Heart left ventricle (tissue), 16 donors: ENCODE results near the gene PACRG. TPM values are rescaled to one million over a fixed set of nuclear protein-coding genes. Genes with fewer than 3 reads are reported as not detected.
A peak's percentile ranks its signal among the peaks of the same experiment; 100 is the strongest.

Experiments used
- ATAC-seq, 4 donors: fragments of 200-7000 bp; cut with Tn5 transposase; one replicate each; pipeline ENCODE4 v1.9.1; 2020 to 2022; ENCODE audit warnings: moderate library complexity in 4 of 4, mild to moderate bottlenecking in 3 of 4, moderate number of reproducible peaks in 1 of 4
- DNase-seq, 5 donors: peaks; one replicate each; pipeline ENCODE4 v3.0.0-alpha.2; 2020
- H3K27ac ChIP-seq, 12 donors: fragments of 200-600 bp; sonication (generic) in 4 of 12; one replicate each; pipeline versions ENCODE4 v1.5.0 to v1.8.0; 2016 to 2022; ENCODE audit warnings: mild to moderate bottlenecking in 2 of 12
- H3K27me3 ChIP-seq, 9 donors: fragments of 200-600 bp; sonication (generic) in 2 of 9; one replicate each; pipeline versions ENCODE4 v1.5.1 to v1.8.0; 2016 to 2022; ENCODE audit warnings: mild to moderate bottlenecking in 3 of 9
- H3K36me3 ChIP-seq, 9 donors: fragments of 200-600 bp; sonication (generic) in 2 of 9; one replicate each; pipeline versions ENCODE4 v1.5.0 to v1.8.0; 2018 to 2022; ENCODE audit warnings: mild to moderate bottlenecking in 2 of 9
- H3K4me1 ChIP-seq, 12 donors: fragments of 200-600 bp; sonication (generic) in 4 of 12; one replicate each; pipeline versions ENCODE4 v1.5.0 to v1.8.0; 2016 to 2022; ENCODE audit warnings: mild to moderate bottlenecking in 3 of 12
- H3K4me3 ChIP-seq, 12 donors: fragments of 200-600 bp; sonication (generic) in 4 of 12; one replicate each; pipeline versions ENCODE4 v1.5.0 to v1.8.0; 2017 to 2022; ENCODE audit warnings: mild to moderate bottlenecking in 9 of 12, moderate library complexity in 4 of 12
- H3K9me3 ChIP-seq, 12 donors: fragments of 200-600 bp; sonication (generic) in 4 of 12; one replicate each; pipeline versions ENCODE4 v1.5.0 to v1.8.0; 2016 to 2022; ENCODE audit warnings: mild to moderate bottlenecking in 1 of 12
- POLR2A ChIP-seq, 2 donors: fragments of 450-650 bp; IDR thresholded peaks; one replicate each; pipeline ENCODE4 v1.6.1; 2017; ENCODE audit warnings: antibody characterized with exemption in 2 of 2, mild to moderate bottlenecking in 2 of 2, moderate library complexity in 2 of 2
- WGBS, 4 donors: extraction: QIAGEN DNeasy Blood & Tissue Kit in 2 of 4; methylation state at CpG; one replicate each; pipeline versions ENCODE4 v1.1.5 to v1.1.7; 2013 to 2018; 5-methylcytosine and 5-hydroxymethylcytosine counted together
- intact Hi-C, 10 donors: fragments of 100-400 bp; cut with DNase I; formaldehyde crosslinking; loops; one replicate each; pipeline versions ENCODE4 v1.11.1 to v1.14.2; 2022
- polyA plus RNA-seq, 2 donors: library from polyadenylated mRNA; stranded (reverse); fragments of 200-250 nt; gene quantifications; one replicate each; pipeline ENCODE4 v1.2.3, GENCODE V29; 2013
- total RNA-seq, 9 donors: library from RNA; depleted of rRNA in 2 of 9; stranded (reverse); fragments of >200 nt in 2 of 9; fragmentation: NEBNext Ultra II Directional in 3 of 9; extraction: Animal tissue kit (Norgen Biotek cat#: 25700) in 3 of 9; gene quantifications; one replicate each; pipeline versions ENCODE4 v1.1.0 to v1.2.4, GENCODE V29; 2016 to 2023
- TF ChIP-seq, protein P1 (sequence below), 12 donors: fragments of 200-600 bp; sonication (generic) in 4 of 12; IDR thresholded peaks; one replicate each; pipeline versions ENCODE4 v1.5.0 to v1.8.0; 2018 to 2022; ENCODE audit warnings: antibody characterized with exemption in 12 of 12, mild to moderate bottlenecking in 5 of 12
- donor health status: ischemic (EF 13 %, LVEDD 7.1; RV severe dilation, severe dysfunction).
- donor health status: healthy with polysubstance abuse.
- donor health status: DM: no; HTN: yes; CAD: no.
- donor health status: DM: no; HTN: no; CAD: no.
- donor health status: ischemic (EF 25% LVEDD 6.9; RV normal size, moderate dysfunction).
- donor health status: ischemic (EF 25% LVEDD 5.7; RV mildly dilated, moderate dysfunction).
- donor health status: healthy.
- donor health status: DM: yes; HTN: yes; CAD: no.
- donor health status: ischemic (EF 35%, LVEDD 5.7; RV mildly dilated, moderate dysfunction).
- donor health status: nonischemic (EF 11% LVEDD 7.7; RV severe dilation, severe dysfunction).
- donor health status: DM: yes; HTN: yes; CAD: no.
- donor health status: PGD.
- donor health status: ischemic (EF 29% LVEDD 5.4; RV normal size, mild dysfunction).
- donor health status: nonischemic (EF 23%, LVEDD 6.1; RV moderate dilation, normal function).

Gene PACRG
- total and polyA plus RNA-seq, 11 donors, result 2.0 to 83.3 (median 11.8) TPM

DNA sequence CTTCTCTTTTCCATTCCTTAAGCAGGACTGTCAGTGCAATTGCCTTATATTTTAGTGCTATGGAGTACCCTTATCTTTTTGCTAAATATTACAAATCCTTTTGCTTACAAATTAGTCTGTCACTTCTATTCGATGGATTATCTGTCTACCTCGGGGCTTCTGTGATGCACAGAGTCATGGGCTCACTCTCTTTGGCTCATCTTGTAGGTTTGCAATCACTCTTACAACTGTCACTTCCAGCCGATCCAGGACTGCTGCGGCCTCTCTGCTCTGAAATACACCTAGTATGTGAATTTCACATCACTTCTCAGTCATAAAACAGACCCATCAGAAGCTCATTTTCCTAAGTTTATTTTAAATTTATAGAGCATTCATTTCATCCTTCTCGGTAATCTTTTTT, 393.5 kb downstream of the PACRG start:
- WGBS, 4 donors, result 87 to 92% (median 90%) methylated on average over 5 of the region's 5 CpGs

DNA sequence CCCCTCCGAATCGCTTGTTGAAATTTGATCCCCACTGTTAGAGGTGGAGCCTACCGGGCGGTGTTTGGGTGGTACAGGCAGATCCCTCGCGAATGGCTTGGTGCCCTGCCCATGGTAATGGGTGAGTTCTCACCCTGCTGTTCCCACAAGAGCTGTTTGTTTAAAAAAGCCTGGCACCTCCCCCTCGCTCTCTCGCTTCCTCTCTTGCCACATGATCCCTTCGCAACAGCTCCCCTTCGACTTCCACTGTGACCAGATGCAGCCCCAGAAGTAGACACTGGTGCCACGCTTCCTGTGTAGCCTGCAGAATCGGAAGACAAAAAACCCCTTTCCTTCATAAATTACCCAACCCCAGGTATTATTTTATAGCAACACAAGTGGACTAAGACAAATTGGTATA, 394.6 kb downstream of the PACRG start:
- H3K27me3 ChIP-seq, result no peaks in the 10 kb centered on the region
- peaks cover 0 to 3% (median 0%) of the 10 kb centered on the region in 12 donors for H3K4me1 ChIP-seq
- ATAC-seq (no peak), DNase-seq (no peak)
- no peak overlapping the region for H3K4me3 ChIP-seq
- whole genome bisulfite sequencing, 4 donors, result 89 to 94% (median 91%) methylated on average over 12 of the region's 12 CpGs
- H3K9me3 ChIP-seq, result peaks cover 0 to 5% (median 0%) of the 10 kb centered on the region in 12 donors
- TF ChIP-seq POLR2A (IDR thresholded peaks at IDR 0.05), result no peak
- TF ChIP-seq, protein P1, sequence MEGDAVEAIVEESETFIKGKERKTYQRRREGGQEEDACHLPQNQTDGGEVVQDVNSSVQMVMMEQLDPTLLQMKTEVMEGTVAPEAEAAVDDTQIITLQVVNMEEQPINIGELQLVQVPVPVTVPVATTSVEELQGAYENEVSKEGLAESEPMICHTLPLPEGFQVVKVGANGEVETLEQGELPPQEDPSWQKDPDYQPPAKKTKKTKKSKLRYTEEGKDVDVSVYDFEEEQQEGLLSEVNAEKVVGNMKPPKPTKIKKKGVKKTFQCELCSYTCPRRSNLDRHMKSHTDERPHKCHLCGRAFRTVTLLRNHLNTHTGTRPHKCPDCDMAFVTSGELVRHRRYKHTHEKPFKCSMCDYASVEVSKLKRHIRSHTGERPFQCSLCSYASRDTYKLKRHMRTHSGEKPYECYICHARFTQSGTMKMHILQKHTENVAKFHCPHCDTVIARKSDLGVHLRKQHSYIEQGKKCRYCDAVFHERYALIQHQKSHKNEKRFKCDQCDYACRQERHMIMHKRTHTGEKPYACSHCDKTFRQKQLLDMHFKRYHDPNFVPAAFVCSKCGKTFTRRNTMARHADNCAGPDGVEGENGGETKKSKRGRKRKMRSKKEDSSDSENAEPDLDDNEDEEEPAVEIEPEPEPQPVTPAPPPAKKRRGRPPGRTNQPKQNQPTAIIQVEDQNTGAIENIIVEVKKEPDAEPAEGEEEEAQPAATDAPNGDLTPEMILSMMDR (IDR thresholded peaks at IDR 0.05), result no peak
- intact Hi-C loops, result no loop called here
- H3K36me3 ChIP-seq, result no peaks in the 10 kb centered on the region
- no peak overlapping the region for H3K27ac ChIP-seq

More for the DNA sequence above, 393.5 kb downstream of the PACRG start:
- Histone ChIP-seq H3K36me3 (no peaks in the 10 kb centered on the region), H3K27ac (no peak overlapping the region), H3K9me3 (peaks cover 0 to 5% (median 0%) of the 10 kb centered on the region in 12 donors), H3K4me1 (no peaks in the 10 kb centered on the region), H3K27me3 (no peaks in the 10 kb centered on the region), H3K4me3 (no peak overlapping the region)
- TF ChIP-seq, protein P1 (IDR thresholded peaks at IDR 0.05), result no peak
- TF ChIP-seq POLR2A (IDR thresholded peaks at IDR 0.05), result no peak
- DNase-seq, result no peak
- no peak for ATAC-seq
- intact Hi-C loops, result no loop called here

DNA sequence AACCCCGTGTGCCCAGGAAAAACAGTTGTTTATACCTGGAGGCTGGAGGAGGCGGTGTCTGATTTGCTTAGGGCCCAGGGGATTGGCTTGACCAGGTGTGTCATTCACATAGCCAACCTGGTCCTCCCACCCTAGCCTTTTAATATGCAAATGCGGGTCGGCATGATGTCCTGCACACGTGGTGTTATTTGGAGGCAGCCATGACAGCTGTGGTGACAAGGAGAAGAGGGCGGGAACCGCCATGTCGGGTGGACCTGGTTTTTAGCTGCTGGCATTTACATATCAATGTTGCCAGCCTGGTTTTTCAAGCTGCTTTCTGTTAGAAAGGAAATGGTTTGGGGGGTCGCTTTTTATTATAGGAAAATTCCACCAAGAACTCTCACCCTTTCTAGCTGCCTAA, 395.3 kb downstream of the PACRG start:
- no peak for ATAC-seq
- DNase-seq, result no peak
- peaks cover 0 to 5% (median 0%) of the 10 kb centered on the region in 12 donors for H3K9me3 ChIP-seq
- H3K27me3 ChIP-seq, result no peaks in the 10 kb centered on the region
- H3K4me3 ChIP-seq, result no peak overlapping the region
- intact Hi-C loops, result no loop called here
- peaks cover 0 to 10% (median 0%) of the 10 kb centered on the region in 12 donors for H3K4me1 ChIP-seq
- 85 to 92% (median 87%) methylated on average over 9 of the region's 9 CpGs for WGBS, 4 donors
- no peaks in the 10 kb centered on the region for H3K36me3 ChIP-seq
- TF ChIP-seq, protein P1 (IDR thresholded peaks at IDR 0.05), result no peak
- no peak for TF ChIP-seq POLR2A (IDR thresholded peaks at IDR 0.05)
- H3K27ac ChIP-seq, result no peak overlapping the region

DNA sequence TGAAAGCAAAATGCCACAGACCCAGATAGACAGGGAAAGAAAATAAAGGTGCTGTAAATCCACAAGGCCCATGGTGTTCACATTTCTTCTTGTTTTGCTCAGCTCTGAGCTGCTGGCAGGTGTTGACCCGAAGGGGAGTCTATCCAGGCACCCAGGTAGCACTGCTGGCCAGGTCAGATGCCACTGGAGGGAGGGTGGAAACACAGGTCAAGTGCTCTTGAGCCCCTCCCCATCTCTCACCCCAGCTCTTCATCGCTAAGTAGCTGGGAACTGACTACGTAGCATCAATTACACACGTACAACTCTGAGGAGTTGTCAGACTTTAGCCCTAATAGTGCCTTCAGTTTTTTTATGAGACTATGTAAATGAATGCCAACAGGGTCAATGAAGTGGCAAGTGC, 399.0 kb downstream of the PACRG start:
- Histone ChIP-seq H3K4me1 (peaks cover 0 to 11% (median 0%) of the 10 kb centered on the region in 12 donors), H3K9me3 (peaks cover 0 to 5% (median 0%) of the 10 kb centered on the region in 12 donors)
- peak in 1 of 4 donors; percentile 26 for ATAC-seq

More for the DNA sequence above, 399.0 kb downstream of the PACRG start:
- TF ChIP-seq, protein P1 (IDR thresholded peaks at IDR 0.05), result no peak
- no peak for TF ChIP-seq POLR2A (IDR thresholded peaks at IDR 0.05)
- Histone ChIP-seq H3K36me3 (no peaks in the 10 kb centered on the region), H3K4me3 (no peak overlapping the region), H3K27ac (no peak overlapping the region), H3K27me3 (no peaks in the 10 kb centered on the region)
- intact Hi-C loops, result no loop called here
- DNase-seq, result no peak
- 84 to 94% (median 88%) methylated on average over 4 of the region's 4 CpGs for WGBS, 4 donors
